K562 (cell line): ENCODE measurements around the gene NPDC1. TPM values are rescaled to one million over a fixed set of nuclear protein-coding genes. Genes with fewer than 3 reads are reported as not detected.

Experiments used
- CBX1 ChIP-seq: sonication (generic); IDR thresholded peaks from 2 replicates; pipeline ENCODE4 v1.6.1; 2016; ENCODE audit warnings: antibody characterized with exemption, low read depth, mild to moderate bottlenecking
- CHD2 ChIP-seq: IDR thresholded peaks from 2 replicates; pipeline ENCODE4 v1.6.1; 2011; ENCODE audit warnings: low read depth, low read length
- EP400 ChIP-seq: fragments of 450-650 bp; IDR thresholded peaks from 2 replicates; pipeline ENCODE4 v1.6.1; 2017; ENCODE audit warnings: antibody characterized with exemption, mild to moderate bottlenecking, moderate library complexity
- FIP1L1 ChIP-seq: fragments of 200-400 bp; formaldehyde crosslinking; IDR thresholded peaks from 2 replicates; pipeline ENCODE4 v1.6.1; 2018; ENCODE audit warnings: mild to moderate bottlenecking, low read depth, low read length; ENCODE audit not compliant: poor library complexity, severe bottlenecking
- HDAC6 ChIP-seq: IDR thresholded peaks from 2 replicates; pipeline ENCODE4 v1.6.1; 2012; ENCODE audit warnings: low read depth, mild to moderate bottlenecking, control low read depth, inconsistent platforms, low read length, moderate library complexity
- HDGF ChIP-seq: fragments of 450-650 bp; IDR thresholded peaks from 2 replicates; pipeline ENCODE4 v1.6.1; 2016
- HMG20A ChIP-seq: fragments of 450-650 bp; formaldehyde crosslinking; conservative IDR thresholded peaks from 2 replicates; pipeline ENCODE4 v1.4.0; 2020; ENCODE audit warnings: mild to moderate bottlenecking, mixed read lengths
- HNRNPLL ChIP-seq: fragments of 200-400 bp; formaldehyde crosslinking; IDR thresholded peaks from 2 replicates; pipeline ENCODE4 v1.6.1; 2017; ENCODE audit warnings: low read length, low read depth, mild to moderate bottlenecking; ENCODE audit not compliant: poor library complexity, severe bottlenecking
- JUND ChIP-seq, 2 experiments: IDR thresholded peaks; 2 replicates in 1 of 2; 3 replicates in 1 of 2; pipeline ENCODE4 v1.6.1; 2011; ENCODE audit warnings: borderline replicate concordance in 2 of 2, low read depth in 2 of 2, low read length in 2 of 2, improper control_type of control experiment in 1 of 2, missing biosample characterization in 1 of 2, missing genetic modification characterization in 1 of 2, missing genetic modification reagents in 1 of 2
- KDM5B ChIP-seq: fragments of 200-600 bp; sonication (generic); IDR thresholded peaks from 2 replicates; pipeline ENCODE4 v1.6.1; 2012; ENCODE audit warnings: low read depth, mild to moderate bottlenecking, moderate library complexity, low read length, control low read depth, inconsistent platforms; ENCODE audit not compliant: insufficient replicate concordance
- MTA3 ChIP-seq: fragments of 450-650 bp; formaldehyde crosslinking; IDR thresholded peaks from 2 replicates; pipeline ENCODE4 v1.6.1; 2017; ENCODE audit warnings: mild to moderate bottlenecking, borderline replicate concordance
- NCOA1 ChIP-seq: fragments of 450-650 bp; IDR thresholded peaks from 2 replicates; pipeline ENCODE4 v1.6.1; 2016; ENCODE audit warnings: low read depth
- SLC30A9 ChIP-seq: fragments of 250-450 bp; sonication (Bioruptor Pico); IDR thresholded peaks from 2 replicates; pipeline ENCODE4 v1.8.0; 2022; ENCODE audit warnings: mild to moderate bottlenecking, moderate library complexity
- SMAD4 ChIP-seq: fragments of 250-450 bp; sonication (Bioruptor Pico); conservative IDR thresholded peaks from 2 replicates; pipeline ENCODE4 v1.8.0; 2021; ENCODE audit warnings: inconsistent platforms, mild to moderate bottlenecking, moderate library complexity
- SREBF2 ChIP-seq: sonication (generic); formaldehyde crosslinking; IDR thresholded peaks from 2 replicates; pipeline ENCODE4 v1.4.0; 2020; ENCODE audit warnings: mild to moderate bottlenecking, missing genetic modification reagents
- STAT5B ChIP-seq: fragments of 250-450 bp; sonication (Bioruptor Pico); IDR thresholded peaks from 2 replicates; pipeline ENCODE4 v1.8.0; 2021; ENCODE audit warnings: mild to moderate bottlenecking, inconsistent platforms
- YY1 ChIP-seq, 3 experiments: IDR thresholded peaks; 2 replicates each; pipeline ENCODE4 v1.6.1; 2011; ENCODE audit warnings: low read length in 2 of 3, mild to moderate bottlenecking in 2 of 3, moderate library complexity in 2 of 3, borderline replicate concordance in 1 of 3, control low read depth in 1 of 3, low read depth in 1 of 3; ENCODE audit not compliant: insufficient read depth in 3 of 3, insufficient replicate concordance in 2 of 3, control insufficient read depth in 1 of 3, insufficient read length in 1 of 3; ENCODE audit errors: extremely low read depth in 1 of 3
- ZBTB7A ChIP-seq: IDR thresholded peaks from 2 replicates; pipeline ENCODE4 v1.6.1; 2011; ENCODE audit warnings: low read depth, mild to moderate bottlenecking, low read length, moderate library complexity, borderline replicate concordance; ENCODE audit not compliant: control insufficient read depth
- ZNF316 ChIP-seq: fragments of 450-650 bp; IDR thresholded peaks from 2 replicates; pipeline ENCODE4 v1.6.1; 2016
- ZNF57 ChIP-seq: fragments of 450-650 bp; formaldehyde crosslinking; IDR thresholded peaks from 2 replicates; pipeline ENCODE4 v1.4.0; 2020; ENCODE audit warnings: mild to moderate bottlenecking, moderate library complexity
- polyA plus RNA-seq, 8 experiments: library from polyadenylated mRNA; depleted of rRNA in 4 of 8; stranded (reverse) in 5 of 8; unstranded in 3 of 8; fragments of >200 nt; fragmentation: Nextera tagmentation in 2 of 8; fragmentation: Illumina TruSeq in 1 of 8; extraction: Ambion mirVana in 2 of 8; extraction: Trizol in 1 of 8; gene quantifications; 2 replicates each; pipeline versions ENCODE4 v1.2.1 to v1.2.3, GENCODE V29; 2011 to 2014; ENCODE audit warnings: inconsistent platforms in 1 of 8, missing spikeins in 1 of 8
- total RNA-seq, 7 experiments: library from RNA; depleted of rRNA in 6 of 7; stranded (reverse); fragments of >200 nt in 6 of 7; fragmentation: Illumina TruSeq in 2 of 7; extraction: Trizol in 2 of 7; gene quantifications; 2 replicates each; pipeline versions ENCODE4 v1.2.1 to v1.2.3, GENCODE V29; 2011 to 2021; ENCODE audit warnings: low replicate concordance in 1 of 7
- TF ChIP-seq, protein P1 (sequence below): fragments of 450-650 bp; IDR thresholded peaks from 2 replicates; pipeline ENCODE4 v1.6.1; 2016; ENCODE audit warnings: missing biosample characterization, missing genetic modification characterization

NPDC1 gene
- total and polyA plus RNA-seq, 9 of the 15 experiments (the other 6 are each of a cell fraction or from before 2014, with no cell fraction given) = 0.06 to 2.1 (median 0.53) TPM; not detected in 3

DNA sequence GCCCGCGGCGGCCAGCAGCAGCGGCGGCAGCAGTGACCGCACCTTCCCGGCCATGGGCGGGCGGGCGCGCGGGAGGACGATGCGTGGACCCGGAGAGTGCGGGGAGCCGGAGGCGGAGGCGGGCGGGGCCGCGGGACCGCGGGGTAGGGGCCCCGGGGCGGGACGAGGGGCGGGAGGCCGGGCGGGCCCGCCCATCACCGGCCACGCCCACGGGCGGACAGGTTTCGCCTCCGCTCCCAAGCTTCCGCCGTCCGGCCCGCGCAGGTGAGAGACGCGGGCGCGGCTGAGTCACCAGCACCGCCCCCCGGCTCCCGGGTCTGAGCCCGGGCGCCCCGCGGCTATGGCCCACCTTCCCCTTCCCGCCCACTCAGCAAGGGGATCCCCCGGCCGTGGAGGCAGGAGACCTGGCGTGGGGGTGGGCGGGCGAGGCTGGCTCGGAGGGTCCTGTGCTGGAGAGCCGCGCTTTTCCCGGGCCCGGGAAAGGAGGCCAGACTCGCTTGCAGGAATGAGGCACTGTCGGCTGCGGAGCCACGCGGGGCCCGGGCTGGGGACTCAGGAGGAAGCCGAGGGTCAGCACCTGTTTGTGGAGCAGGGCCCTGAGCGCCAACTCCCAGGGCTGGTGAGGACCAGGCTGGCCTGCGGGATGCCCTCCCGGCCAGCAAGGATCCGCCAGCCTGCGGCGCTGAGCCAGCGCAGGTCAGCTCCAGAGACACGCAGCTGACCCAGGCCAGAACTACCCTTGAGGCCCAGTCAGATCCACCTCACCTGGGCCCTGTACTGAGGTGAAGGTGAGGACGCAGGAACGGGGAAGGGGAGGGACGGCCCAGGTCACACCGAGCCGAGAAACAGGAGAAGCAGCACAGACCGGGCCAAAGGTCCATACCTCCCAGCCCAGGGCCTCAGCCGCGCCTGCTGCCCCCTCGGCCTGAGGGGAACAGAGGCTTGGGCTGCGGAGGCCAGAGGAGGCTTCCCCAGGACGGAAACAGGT is 8.3 kb upstream of the NPDC1 start, which contains the start of gene ENTPD2 (continued):
- TF ChIP-seq STAT5B (CRISPR knock-in tag) (no peak), CBX1 (no peak), EP400 (no peak), JUND (IDR thresholded peaks at IDR 0.05; ENCODE audit: borderline replicate concordance, low read depth, low read length) (peak; percentile 29; the same call in 1 of the 2 replicates), JUND (tag; IDR thresholded peaks at IDR 0.05; ENCODE audit: borderline replicate concordance, low read depth, low read length) (no peak), HDAC6 (no peak), SREBF2 (no peak), SMAD4 (CRISPR knock-in tag) (no peak), HDGF (no peak), ZNF316 (no peak), FIP1L1 (no peak), HMG20A (CRISPR knock-in tag) (no peak), MTA3 (no peak), SLC30A9 (no peak), CHD2 (no peak), KDM5B (peak; percentile 44), NCOA1 (no peak), ZBTB7A (peak; percentile 81; the same call in 1 of the 2 replicates), HNRNPLL (no peak), YY1 (IDR thresholded peaks at IDR 0.05; ENCODE audit: borderline replicate concordance in 1 of 3, control insufficient read depth in 1 of 3, extremely low read depth in 1 of 3, insufficient read depth in 3 of 3, insufficient read length in 1 of 3, insufficient replicate concordance in 2 of 3, low read depth in 1 of 3, low read length in 2 of 3) (no peak), ZNF57 (CRISPR knock-in tag) (no peak)
- TF ChIP-seq, protein P1, sequence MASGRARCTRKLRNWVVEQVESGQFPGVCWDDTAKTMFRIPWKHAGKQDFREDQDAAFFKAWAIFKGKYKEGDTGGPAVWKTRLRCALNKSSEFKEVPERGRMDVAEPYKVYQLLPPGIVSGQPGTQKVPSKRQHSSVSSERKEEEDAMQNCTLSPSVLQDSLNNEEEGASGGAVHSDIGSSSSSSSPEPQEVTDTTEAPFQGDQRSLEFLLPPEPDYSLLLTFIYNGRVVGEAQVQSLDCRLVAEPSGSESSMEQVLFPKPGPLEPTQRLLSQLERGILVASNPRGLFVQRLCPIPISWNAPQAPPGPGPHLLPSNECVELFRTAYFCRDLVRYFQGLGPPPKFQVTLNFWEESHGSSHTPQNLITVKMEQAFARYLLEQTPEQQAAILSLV (tag) = no peak
